Stimulated activated naive CD8-positive, alpha-beta T cell treated with anti-CD3 and anti-CD28 coated beads, Interleukin-15, Interleukin-2, amounts not matched to agents 100 ng/mL and 50 ng/mL, for 24 hours (primary cell): ENCODE data around the gene NPFF.
A peak's percentile ranks its signal among the peaks of the same experiment; 100 is the strongest.

Source experiments
- H3K27ac Mint-ChIP-seq: one replicate; pipeline ENCODE4 v1.8.0; 2021; ENCODE audit warnings: mild to moderate bottlenecking, mixed read lengths
- H3K27me3 Mint-ChIP-seq: one replicate; pipeline ENCODE4 v1.8.0; 2021; ENCODE audit warnings: mixed read lengths
- H3K36me3 Mint-ChIP-seq: one replicate; pipeline ENCODE4 v1.8.0; 2021; ENCODE audit warnings: low read depth, mixed read lengths
- H3K4me1 Mint-ChIP-seq: one replicate; pipeline ENCODE4 v1.8.0; 2021; ENCODE audit warnings: low read depth, mixed read lengths
- H3K4me3 Mint-ChIP-seq: one replicate; pipeline ENCODE4 v1.8.0; 2021; ENCODE audit warnings: mild to moderate bottlenecking, mixed read lengths
- H3K9me3 Mint-ChIP-seq: one replicate; pipeline ENCODE4 v1.8.0; 2021; ENCODE audit warnings: mixed read lengths

The NPFF gene

GRCh38 chr12:53461059-53461458, 46.2 kb downstream of the NPFF start:
- H3K9me3 Mint-ChIP-seq, result no peaks in the 10 kb centered on the region
- H3K4me1 Mint-ChIP-seq, result peaks cover 54% of the 10 kb centered on the region
- peak overlapping the region; percentile 28 for H3K4me3 Mint-ChIP-seq
- H3K36me3 Mint-ChIP-seq, result peaks cover 96% of the 10 kb centered on the region
- H3K27ac Mint-ChIP-seq, result peak overlapping the region; percentile 78
- H3K27me3 Mint-ChIP-seq, result no peaks in the 10 kb centered on the region

GRCh38 chr12:53459097-53459496, 48.2 kb downstream of the NPFF start:
- Mint-ChIP-seq H3K4me3 (no peak overlapping the region), H3K9me3 (no peaks in the 10 kb centered on the region), H3K36me3 (peaks cover 97% of the 10 kb centered on the region), H3K4me1 (peaks cover 69% of the 10 kb centered on the region), H3K27ac (peak overlapping the region; percentile 37), H3K27me3 (no peaks in the 10 kb centered on the region)
